GM10248 (cell line): Measurements from ENCODE around the gene STK11IP.
"Not testable (repeated sequence)": the region's sequence is repeated elsewhere in the genome, so short reads cannot be mapped to it uniquely, and the experiment has no call there.

ENCODE experiments used
- CTCF ChIA-PET: fragments of 300-600 bp; sonication (Branson Sonifier 250); formaldehyde crosslinking; extraction: SDS; loops from one replicate; lab custom pipeline; 2021; ENCODE audit warnings: antibody characterized with exemption; lab: Yijun Ruan, JAX
- POLR2A ChIA-PET: fragments of 350-650 bp; sonication (Branson Sonifier 250); formaldehyde crosslinking; extraction: SDS; loops from one replicate; lab custom pipeline; 2020; ENCODE audit warnings: antibody characterized with exemption; lab: Yijun Ruan, JAX
- DNase-seq: peaks from one replicate; pipeline ENCODE4 v3.0.0; 2012; ENCODE audit errors: extremely low spot score
- TF ChIP-seq, protein P1 (sequence below): IDR thresholded peaks from 2 replicates; pipeline ENCODE4 v1.5.1; 2012; ENCODE audit warnings: mild to moderate bottlenecking, low read depth; ENCODE audit errors: extremely low read depth, missing control alignments, control extremely low read depth

Gene STK11IP

DNA sequence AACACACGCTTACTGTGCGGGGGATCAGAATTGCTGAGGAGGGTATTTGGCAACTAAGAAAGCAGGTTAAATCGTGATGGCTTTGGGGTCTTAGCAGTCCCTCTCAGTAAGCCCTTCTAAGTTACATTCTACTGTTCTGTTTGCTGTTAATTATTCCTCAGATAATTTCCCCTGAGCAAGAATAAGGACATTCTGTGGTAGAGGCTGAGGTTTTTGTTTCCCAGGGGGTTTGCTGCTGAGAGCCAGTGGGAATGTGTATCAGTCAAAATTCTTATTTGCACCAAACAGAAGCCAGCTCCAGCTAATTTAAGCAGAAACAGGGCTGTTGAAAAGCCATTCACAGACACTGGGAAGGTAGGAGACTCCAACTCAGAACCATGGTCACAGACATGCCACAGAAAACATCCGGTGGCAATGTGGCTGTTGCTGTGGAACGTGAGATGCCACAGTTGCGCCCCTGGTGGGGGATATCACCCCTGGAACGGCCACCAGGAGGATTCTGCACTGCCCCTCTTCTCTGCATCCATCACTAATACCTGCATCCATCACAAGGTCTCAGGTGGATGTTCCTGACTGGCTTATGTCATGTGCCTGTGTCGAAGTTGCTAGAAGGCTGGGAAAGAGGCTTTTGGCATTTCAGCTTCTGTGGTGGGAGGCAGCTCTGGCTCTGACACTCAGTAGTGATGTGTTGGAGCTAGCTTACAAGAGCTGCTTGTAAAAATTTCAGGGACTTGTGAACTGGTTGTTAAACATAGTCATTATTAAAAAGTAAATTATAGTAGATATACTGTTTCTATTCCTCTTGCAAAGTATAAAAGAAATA, 53.0 kb downstream of the STK11IP start:
- TF ChIP-seq, protein P1, sequence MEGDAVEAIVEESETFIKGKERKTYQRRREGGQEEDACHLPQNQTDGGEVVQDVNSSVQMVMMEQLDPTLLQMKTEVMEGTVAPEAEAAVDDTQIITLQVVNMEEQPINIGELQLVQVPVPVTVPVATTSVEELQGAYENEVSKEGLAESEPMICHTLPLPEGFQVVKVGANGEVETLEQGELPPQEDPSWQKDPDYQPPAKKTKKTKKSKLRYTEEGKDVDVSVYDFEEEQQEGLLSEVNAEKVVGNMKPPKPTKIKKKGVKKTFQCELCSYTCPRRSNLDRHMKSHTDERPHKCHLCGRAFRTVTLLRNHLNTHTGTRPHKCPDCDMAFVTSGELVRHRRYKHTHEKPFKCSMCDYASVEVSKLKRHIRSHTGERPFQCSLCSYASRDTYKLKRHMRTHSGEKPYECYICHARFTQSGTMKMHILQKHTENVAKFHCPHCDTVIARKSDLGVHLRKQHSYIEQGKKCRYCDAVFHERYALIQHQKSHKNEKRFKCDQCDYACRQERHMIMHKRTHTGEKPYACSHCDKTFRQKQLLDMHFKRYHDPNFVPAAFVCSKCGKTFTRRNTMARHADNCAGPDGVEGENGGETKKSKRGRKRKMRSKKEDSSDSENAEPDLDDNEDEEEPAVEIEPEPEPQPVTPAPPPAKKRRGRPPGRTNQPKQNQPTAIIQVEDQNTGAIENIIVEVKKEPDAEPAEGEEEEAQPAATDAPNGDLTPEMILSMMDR, result no peak
- POLR2A ChIA-PET, result no interaction called here
- CTCF ChIA-PET, result interaction anchor here (0.8 to 2.0 kb wide), 4 partner anchors 8 to 121 kb away, joined by 3 to 6 read pairs (median 4); no protein-coding TSS in a partner anchor
- DNase-seq, result no peak

DNA sequence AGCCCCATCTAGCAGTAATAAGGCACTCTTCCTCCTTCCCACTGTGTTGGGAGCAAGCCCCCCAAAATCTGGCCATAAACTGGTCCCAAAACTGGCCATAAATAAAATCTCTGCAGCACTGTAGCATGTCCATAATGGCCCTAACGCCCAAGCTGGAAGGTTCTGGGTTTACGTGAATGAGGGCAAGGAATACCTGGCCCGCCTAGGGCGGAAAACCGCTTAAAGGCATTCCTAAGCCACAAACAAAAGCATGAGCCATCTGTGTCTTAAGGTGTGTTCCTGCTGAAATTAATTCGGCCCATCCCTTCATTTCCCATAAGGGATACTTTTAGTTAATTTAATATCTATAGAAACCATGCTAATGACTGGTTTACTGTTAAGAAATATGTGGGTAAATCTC, 54.0 kb downstream of the STK11IP start:
- POLR2A ChIA-PET, DNase-seq: not testable (repeated sequence)
- CTCF ChIA-PET, result interaction anchor here (1.2 to 2.0 kb wide), 5 partner anchors 37 to 122 kb away, joined by 3 to 6 read pairs (median 3); no protein-coding TSS in a partner anchor

DNA sequence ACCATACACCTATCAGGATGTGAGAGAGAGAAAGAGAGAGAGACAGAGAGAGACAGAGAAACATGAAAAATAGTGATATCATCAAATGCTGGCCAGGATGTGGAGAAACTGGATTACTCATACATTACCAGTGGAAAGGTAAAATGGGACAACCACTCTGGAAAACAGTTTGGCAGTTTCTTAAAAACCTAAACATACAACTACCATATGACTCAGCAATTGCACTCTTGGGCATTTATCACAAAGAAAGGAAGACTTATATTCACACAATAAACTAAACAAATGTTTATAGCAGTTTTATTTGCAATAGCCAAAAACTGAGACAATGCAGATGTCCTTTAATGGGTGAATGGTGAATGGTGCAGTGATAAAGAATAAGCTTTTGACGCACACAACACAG, 58.9 kb downstream of the STK11IP start:
- POLR2A ChIA-PET, result no interaction called here
- CTCF ChIA-PET, result no interaction called here
- DNase-seq, result no peak
- TF ChIP-seq, protein P1, result no peak

DNA sequence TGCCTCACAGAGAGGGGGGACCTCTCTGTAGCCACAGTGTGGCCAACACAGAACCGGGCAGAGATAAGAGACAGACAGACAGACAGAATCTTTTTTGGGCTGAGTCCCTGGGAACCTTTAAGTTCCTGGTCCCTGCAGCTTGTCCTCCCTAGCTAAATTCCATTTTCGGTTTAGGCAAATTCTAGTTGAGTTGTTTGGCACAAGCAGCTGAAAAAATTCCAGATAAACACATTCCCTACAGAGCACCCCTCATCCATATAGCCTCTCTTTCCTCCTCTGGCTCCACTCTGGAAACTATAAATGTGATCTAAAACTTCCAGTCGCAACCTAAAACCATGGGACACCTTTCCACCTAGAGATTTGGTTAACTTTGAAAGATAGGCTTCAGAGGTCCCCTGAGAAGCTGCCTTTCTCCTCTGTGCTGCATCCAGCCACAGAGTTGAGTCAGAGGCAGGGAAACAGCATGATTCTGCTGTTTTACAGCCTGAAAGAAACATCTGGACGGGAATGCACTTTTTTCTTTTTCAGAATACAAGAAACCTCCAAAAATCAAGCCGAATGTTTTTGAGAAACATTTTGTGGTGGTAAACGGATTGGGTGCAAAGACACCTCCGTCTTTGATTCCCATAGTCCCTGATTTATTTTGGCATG, 60.7 kb downstream of the STK11IP start:
- no peak for DNase-seq
- CTCF ChIA-PET, result interaction anchor here (1.0 to 2.9 kb wide), 5 partner anchors 13 to 128 kb away, joined by 3 to 11 read pairs (median 8); no protein-coding TSS in a partner anchor
- POLR2A ChIA-PET, result no interaction called here
- TF ChIP-seq, protein P1, result no peak

DNA sequence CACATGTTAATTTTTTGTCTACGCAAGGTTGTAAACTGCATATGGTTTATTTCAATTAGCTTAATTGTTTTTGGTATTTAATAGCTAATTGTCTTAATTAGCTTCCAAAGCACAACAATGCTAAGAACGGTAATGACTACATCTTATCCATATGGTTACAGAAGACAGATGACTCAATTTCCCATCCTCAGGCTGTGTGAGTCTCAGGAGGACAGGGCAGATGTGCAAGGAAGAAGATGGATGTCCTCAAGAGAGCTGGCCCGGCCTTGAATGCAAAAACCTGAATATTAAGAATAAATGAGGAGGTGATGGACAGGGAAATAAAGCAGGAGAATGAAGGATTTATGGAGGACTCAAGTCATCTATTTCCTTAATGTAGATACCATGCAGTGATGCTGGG, 61.2 kb downstream of the STK11IP start:
- CTCF ChIA-PET, result interaction anchor here (1.1 to 3.1 kb wide), 6 partner anchors 14 to 117 kb away, joined by 4 to 11 read pairs (median 8); no protein-coding TSS in a partner anchor
- DNase-seq, result no peak
- POLR2A ChIA-PET, result no interaction called here
- TF ChIP-seq, protein P1, result no peak

DNA sequence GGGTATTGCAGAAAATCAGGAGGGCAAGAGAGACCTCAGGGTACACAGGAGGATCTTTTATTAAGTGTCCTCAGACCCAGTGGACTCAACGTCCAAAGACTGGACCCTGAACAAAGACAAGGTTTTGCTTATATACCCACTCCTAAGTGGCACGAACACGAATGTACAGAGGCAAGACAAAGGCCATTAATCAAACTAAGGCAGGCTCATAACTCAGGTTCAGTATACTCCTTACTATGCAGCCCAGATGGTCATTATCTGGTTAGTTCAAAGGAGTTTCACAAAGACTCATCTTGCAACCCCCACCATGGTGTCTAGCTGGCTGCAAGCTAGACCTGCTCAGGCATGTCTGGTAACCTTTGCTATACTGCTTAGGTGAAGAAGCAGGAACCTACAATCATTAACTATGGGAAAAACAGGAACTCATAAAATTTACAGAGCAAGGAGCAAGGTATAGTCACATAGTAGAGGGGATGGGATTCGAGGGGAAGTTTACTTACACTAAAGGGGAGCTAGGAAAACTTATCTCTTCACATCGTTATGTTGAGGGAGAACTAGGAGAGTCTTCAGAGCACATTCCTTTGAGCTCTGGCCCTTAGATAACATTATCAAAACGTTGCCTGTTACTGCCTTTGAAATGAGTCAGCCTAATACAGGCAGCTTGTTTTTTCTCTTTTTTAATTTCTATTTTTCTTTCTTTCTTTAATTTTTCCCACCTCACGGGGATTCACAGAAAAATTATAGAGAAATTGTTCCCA, 63.7 kb downstream of the STK11IP start:
- TF ChIP-seq, protein P1, result no peak
- no peak for DNase-seq
- ChIA-PET POLR2A (no interaction called here), CTCF (interaction anchor here (0.9 to 3.1 kb wide), 3 partner anchors 18 to 121 kb away, joined by 3 to 9 read pairs (median 4); no protein-coding TSS in a partner anchor)
